ENCODE measurements around the gene RPTOR.
"Not testable (repeated sequence)": the region's sequence is repeated elsewhere in the genome, so short reads cannot be mapped to it uniquely, and the experiment has no call there.

The RPTOR gene

GRCh38 chr17:80725517-80725916 lies 180.9 kb downstream of the RPTOR start:
- DNase-seq: no peak

- no peak for DNase-seq
Measured at GRCh38 chr17:80726558-80727408, 182.1 kb downstream of the RPTOR start.

DNA sequence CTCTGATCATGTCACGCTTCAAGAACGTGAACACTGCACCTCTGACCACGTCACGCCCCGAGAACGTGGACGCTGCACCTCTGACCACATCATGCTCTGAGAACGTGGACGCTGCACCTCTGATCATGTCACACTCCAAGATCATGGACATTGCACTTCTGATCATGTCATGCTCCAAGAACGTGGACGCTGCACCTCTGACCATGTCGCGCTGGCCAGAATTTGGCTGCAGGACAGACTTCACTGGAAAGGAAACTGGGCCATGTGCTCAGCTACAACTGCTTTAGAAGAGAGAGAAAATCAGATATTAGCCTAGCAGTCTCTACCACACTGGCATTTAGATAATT lies 182.7 kb downstream of the RPTOR start:
- DNase-seq: no peak

DNA sequence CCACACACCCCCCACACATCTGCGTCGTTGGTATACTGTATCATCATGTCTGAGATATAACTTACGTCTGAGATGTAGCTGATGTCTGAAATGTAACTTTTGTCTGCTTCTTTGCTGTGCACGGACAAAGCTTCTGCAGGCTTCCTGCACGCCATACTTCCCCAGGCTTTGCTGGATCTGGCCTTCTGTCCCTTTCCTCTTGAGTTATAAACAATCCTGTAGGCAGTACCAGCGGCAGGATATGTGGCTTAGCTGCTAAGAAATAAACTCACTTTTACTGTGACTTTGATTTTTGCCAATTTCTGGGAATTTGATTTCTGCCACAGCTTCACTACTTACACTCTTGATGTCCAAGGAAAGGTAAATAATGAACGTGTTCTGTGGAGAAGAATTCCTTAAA lies 184.4 kb downstream of the RPTOR start:
- no peak for DNase-seq

GRCh38 chr17:80729761-80730160 lies 185.1 kb downstream of the RPTOR start:
- no peak for DNase-seq

GRCh38 chr17:80730739-80731138 lies 186.1 kb downstream of the RPTOR start:
- DNase-seq: no peak

DNA sequence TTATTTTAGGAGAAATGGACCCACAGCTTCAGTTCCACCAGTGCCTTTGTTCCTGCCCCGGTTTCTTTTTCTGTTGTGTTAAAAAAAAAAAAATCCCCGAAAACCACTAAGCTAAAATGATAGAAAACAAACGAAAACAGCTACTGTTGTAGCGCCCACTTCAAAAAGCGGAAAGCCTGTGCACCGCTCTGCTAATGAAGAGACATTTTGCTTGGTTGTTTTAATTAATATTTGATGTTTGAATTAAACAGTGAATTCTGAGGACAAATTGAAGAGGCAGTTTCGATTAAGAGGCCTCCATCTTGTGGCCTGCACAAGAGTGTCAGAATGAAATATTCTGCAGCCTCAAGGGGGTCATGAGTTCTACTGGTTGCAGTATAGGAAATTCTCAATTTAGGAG lies 186.7 kb downstream of the RPTOR start:
- no peak for DNase-seq

DNA sequence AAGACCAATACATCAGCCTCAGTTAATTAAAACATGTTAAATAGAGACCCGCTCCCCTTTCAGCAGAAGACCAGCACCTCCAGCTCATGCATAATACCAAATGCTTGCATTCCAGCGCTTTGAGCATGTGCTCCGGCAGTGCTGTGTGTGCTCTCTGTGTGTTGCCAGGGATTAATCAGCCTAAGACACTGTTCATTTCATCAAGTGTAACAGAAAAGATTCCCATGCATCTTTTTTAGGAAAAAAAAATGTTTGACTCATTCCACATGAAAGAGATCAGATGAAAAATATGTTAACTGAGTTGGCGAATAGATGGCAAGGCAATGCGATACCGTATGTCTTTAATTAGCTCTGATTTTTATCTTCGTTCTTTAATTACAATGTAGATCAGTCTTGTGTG lies 187.6 kb downstream of the RPTOR start:
- DNase-seq: no peak

DNA sequence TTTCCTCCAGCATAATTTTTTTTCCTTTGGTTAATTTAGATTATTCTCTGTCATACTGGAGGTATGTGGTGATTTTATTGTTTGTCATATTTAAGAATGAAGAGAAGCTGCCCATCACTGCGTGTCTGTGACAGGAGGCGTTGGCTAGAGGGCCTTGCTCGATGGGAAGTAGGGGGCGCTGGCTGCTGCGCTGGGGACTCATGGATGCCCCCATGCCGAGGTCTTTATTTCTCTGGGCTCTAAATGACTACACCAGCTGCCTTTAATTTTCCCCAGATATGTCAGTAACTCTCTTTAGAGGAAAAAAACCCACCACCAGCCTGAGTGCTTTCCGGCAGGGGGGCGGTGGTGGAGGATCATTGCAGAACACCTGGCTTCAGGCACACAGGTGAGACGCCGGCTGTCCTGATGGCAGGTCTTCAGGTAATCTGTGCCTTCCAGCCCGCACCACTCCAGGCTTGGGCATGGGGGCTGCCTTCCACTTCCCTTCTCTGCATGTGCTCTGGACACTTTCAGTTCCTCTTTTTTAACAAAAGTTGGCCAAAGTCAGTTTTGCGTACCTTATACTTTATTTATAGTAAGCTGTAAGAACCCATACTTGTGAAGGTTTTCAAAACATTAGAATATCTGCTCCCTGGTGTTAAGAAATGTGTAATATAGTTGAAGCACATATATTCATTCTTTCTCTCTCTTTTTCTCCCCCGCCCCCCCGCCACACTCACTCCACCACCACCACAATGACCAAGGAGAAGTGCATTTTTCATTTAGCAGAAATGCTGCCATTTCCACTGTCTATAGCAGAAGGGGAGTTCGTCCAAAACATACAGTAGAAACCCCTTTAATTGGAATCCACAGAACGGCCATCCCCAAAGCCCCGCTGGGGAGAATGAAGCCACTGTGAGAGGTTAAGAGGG lies 192.7 kb downstream of the RPTOR start:
- DNase-seq: no peak

GRCh38 chr17:80738020-80738808 lies 193.6 kb downstream of the RPTOR start:
- no peak for DNase-seq

GRCh38 chr17:80738987-80739730 lies 194.5 kb downstream of the RPTOR start:
- DNase-seq: no peak

- no peak for DNase-seq
Measured at GRCh38 chr17:80740141-80740540, 195.5 kb downstream of the RPTOR start.

GRCh38 chr17:80742091-80742490 lies 197.5 kb downstream of the RPTOR start:
- no peak for DNase-seq

DNA sequence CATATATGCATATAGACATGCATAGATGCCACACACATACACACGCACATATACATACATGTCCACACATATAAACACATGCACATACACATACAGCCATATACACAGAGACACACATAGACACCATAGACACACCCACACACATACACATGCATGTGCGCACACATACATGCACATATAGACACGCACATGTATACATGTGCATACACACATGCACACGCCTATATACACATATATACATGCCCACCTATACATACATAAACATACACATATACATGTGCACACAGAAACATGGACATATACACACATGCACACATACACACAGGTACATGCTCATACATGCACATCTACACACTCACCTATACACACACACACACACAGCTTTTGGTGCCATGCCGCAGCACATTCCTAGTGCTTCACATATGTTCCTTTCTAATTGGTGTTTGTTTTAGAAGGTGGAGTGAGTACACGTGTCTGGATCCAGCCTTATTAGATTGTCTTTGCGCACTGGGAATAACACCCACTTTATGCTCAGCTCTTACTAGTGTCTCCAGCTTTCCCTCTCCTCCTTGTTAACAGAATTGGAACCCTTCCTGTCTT lies 198.0 kb downstream of the RPTOR start:
- no peak for DNase-seq

GRCh38 chr17:80743181-80743771 lies 198.6 kb downstream of the RPTOR start:
- DNase-seq: peak; percentile 40

DNA sequence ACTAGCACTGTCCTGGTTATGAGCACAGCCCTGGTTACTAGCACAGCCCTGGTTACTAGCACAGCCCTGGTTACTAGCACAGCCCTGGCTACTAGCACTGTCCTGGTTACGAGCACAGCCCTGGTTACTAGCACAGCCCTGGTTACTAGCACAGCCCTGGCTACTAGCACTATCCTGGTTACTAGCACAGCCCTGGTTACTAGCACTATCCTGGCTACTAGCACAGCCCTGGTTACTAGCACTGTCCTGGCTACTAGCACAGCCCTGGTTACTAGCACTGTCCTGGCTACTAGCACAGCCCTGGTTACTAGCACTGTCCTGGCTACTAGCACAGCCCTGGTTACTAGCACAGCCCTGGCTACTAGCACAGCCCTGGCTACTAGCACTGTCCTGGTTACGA lies 199.3 kb downstream of the RPTOR start:
- not testable (repeated sequence) for DNase-seq

DNA sequence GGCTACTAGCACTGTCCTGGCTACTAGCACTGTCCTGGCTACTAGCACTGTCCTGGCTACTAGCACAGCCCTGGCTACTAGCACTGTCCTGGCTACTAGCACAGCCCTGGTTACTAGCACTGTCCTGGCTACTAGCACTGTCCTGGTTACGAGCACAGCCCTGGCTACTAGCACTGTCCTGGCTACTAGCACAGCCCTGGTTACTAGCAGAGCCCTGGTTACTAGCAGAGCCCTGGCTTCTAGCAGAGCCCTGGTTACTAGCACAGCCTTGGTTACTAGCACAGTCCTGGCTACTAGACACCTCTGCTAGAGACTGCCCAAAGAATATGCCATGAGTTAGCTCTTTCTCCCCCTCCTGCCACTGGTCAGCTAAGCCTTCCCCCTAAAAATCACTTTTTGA lies 200.1 kb downstream of the RPTOR start:
- not testable (repeated sequence) for DNase-seq

DNA sequence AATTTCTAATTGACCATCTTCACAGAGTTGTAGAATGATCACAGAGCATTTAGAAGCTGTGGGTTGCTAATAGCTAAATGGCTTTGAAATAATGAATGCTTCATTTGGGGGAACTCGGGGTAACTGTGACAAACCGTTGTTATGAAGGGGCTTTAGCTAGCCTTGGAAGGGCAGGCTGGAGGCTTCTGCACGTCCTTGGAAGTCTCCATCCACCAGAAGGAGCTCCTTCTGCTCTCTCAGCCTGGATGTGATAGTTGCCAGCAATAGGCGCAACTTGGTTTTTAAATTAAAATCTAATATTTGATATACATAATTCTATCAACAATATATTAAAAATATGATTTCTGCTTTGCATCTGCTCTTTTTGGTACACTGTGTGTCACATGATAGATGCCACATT lies 200.5 kb downstream of the RPTOR start:
- no peak for DNase-seq

DNA sequence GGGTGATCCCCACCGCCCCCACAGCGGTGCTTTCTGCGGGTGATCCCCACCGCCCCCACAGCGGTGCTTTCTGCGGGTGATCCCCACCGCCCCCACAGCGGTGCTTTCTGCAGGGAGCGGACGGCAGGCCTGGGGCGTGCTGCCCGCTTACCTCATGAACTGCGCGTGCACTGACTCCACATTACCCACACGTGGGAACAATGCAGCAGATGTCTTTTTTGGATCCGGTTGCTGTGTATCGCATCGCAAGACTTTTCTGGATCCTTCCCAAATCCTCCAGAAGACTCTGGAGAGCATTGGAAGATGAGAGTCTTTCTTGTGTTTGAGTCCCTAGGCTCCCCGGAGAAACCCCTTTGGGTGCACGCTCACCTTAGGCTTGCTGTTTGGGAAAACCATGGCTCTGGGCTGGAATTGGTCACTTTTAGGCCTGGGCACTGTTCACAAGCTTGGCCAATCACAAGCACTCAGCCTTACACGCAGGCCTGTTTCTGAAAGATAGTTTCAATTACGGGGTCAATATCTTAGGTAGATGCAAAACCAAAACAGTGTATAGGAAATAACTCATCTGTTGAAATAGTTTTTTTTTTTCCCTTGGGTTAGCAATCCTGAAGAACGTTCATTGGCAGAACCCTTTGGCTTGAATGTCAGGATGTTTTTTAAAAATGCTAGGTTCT lies 201.8 kb downstream of the RPTOR start:
- DNase-seq: no peak

DNA sequence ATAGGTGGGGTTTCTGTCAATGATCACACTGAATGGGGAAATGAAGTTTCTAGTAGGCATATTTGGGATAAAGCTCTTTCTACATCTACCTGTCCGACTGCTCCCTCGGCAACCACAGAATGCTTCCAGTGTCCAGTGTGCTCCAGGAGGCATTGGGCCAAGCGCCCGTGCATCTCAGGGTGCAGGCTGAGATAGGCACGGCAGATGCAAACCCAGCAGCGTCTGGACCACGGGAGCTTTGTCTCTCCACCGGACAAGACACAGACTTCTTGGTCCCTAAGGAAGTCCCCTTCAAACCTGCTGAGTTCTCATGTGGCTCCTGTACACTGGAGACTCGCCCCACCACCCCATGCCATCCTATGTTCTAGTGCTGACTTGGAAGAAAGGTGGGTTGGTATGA lies 202.8 kb downstream of the RPTOR start:
- DNase-seq: no peak

GRCh38 chr17:80749611-80750010 lies 205.0 kb downstream of the RPTOR start:
- no peak for DNase-seq
